Fibroblast of the aortic adventitia (primary cell): ENCODE measurements around the gene RNF31. TPM values are rescaled to one million over a fixed set of nuclear protein-coding genes. Genes with fewer than 3 reads are reported as not detected.

Source experiments
- DNase-seq: peaks from one replicate; pipeline ENCODE4 v3.0.0-alpha.2; 2010; ENCODE audit warnings: low read depth
- H3K4me3 ChIP-seq: 2 replicates; pipeline ENCODE4 v1.5.1; 2011; ENCODE audit warnings: low read depth, mild to moderate bottlenecking, control low read depth, low read length, moderate library complexity
- CTCF ChIP-seq: IDR thresholded peaks from 2 replicates; pipeline ENCODE4 v1.5.1; 2011; ENCODE audit warnings: mild to moderate bottlenecking, low read length, control low read depth, inconsistent platforms; ENCODE audit not compliant: insufficient read depth
- total RNA-seq: library from RNA; depleted of rRNA; stranded (reverse); fragments of >200 nt; gene quantifications from 2 replicates; pipeline ENCODE4 v1.2.3, GENCODE V29; 2012; ENCODE audit warnings: low replicate concordance

The RNF31 gene
- total RNA-seq, 1 donor = 51.1 TPM

- DNase-seq = no peak
- no peak for TF ChIP-seq CTCF
- no peak overlapping the region for H3K4me3 ChIP-seq
These were observed 31.3 kb downstream of the RNF31 start for GRCh38 chr14:24178399-24179178.

- DNase-seq = no peak
- H3K4me3 ChIP-seq = no peak overlapping the region
These were observed 32.1 kb downstream of the RNF31 start for GRCh38 chr14:24179294-24179960.

GRCh38 chr14:24179961-24180796 is 32.9 kb downstream of the RNF31 start:
- TF ChIP-seq CTCF = no peak
- DNase-seq = peak; percentile 90

More at GRCh38 chr14:24179294-24179960, 32.1 kb downstream of the RNF31 start:
- no peak for TF ChIP-seq CTCF

GRCh38 chr14:24181371-24182077 is 34.2 kb downstream of the RNF31 start:
- no peak overlapping the region for H3K4me3 ChIP-seq
- TF ChIP-seq CTCF = no peak
- no peak for DNase-seq

More at GRCh38 chr14:24179961-24180796, 32.9 kb downstream of the RNF31 start:
- H3K4me3 ChIP-seq = no peak overlapping the region

GRCh38 chr14:24182110-24182882 is 35.0 kb downstream of the RNF31 start:
- no peak for TF ChIP-seq CTCF
- DNase-seq = no peak
- H3K4me3 ChIP-seq = no peak overlapping the region

GRCh38 chr14:24183014-24183481 is 35.8 kb downstream of the RNF31 start:
- no peak for TF ChIP-seq CTCF
- no peak for DNase-seq
- no peak overlapping the region for H3K4me3 ChIP-seq
